H1 (cell line): ENCODE results near the gene ZNF362. TPM values are rescaled to one million over a fixed set of nuclear protein-coding genes. Genes with fewer than 3 reads are reported as not detected.

ENCODE experiments used
- CTCF ChIA-PET: fragments of 300-600 bp; sonication (Branson Sonifier 250); formaldehyde crosslinking; loops from one replicate; lab custom pipeline; 2021; ENCODE audit not compliant: partially characterized antibody; lab: Charles Lee
- POLR2A ChIA-PET: fragments of 300-600 bp; sonication (Branson Sonifier 250); formaldehyde crosslinking; loops from one replicate; lab custom pipeline; 2021; ENCODE audit warnings: inconsistent platforms; ENCODE audit not compliant: partially characterized antibody; lab: Charles Lee
- DNase-seq, 2 experiments: peaks; one replicate each; pipeline versions ENCODE4 v3.0.0 to v3.0.0-alpha.2; 2010 to 2022; ENCODE audit warnings: low spot score in 2 of 2, low read depth in 1 of 2, mixed read lengths in 1 of 2
- FAIRE-seq: peaks from 2 replicates; lab custom pipeline; 2011; peaks lifted over from hg19 to GRCh38; lab: Jason Lieb, UNC
- H2AFZ ChIP-seq: 2 replicates; pipeline ENCODE4 v1.8.1; 2012; ENCODE audit warnings: low read length, inconsistent platforms
- H2AK5ac ChIP-seq: 2 replicates; pipeline ENCODE4 v1.6.1; 2013; ENCODE audit warnings: low read depth, low read length
- H2BK120ac ChIP-seq: replicated peaks from 2 replicates; pipeline ENCODE3; 2013; ENCODE audit warnings: low read depth, low read length, inconsistent platforms
- H2BK12ac ChIP-seq: 2 replicates; pipeline ENCODE4 v1.6.1; 2013; ENCODE audit warnings: low read depth, low read length
- H2BK15ac ChIP-seq: 2 replicates; pipeline ENCODE4 v1.6.1; 2013; ENCODE audit warnings: low read length
- H2BK20ac ChIP-seq: 2 replicates; pipeline ENCODE4 v1.6.1; 2013; ENCODE audit warnings: low read length
- H2BK5ac ChIP-seq: 2 replicates; pipeline ENCODE4 v1.6.1; 2013; ENCODE audit warnings: low read depth, low read length
- H3K14ac ChIP-seq: 2 replicates; pipeline ENCODE4 v1.6.1; 2013; ENCODE audit warnings: inconsistent platforms; ENCODE audit not compliant: insufficient read length
- H3K18ac ChIP-seq: 2 replicates; pipeline ENCODE4 v1.6.1; 2013; ENCODE audit warnings: low read length; ENCODE audit errors: extremely low read depth
- H3K23ac ChIP-seq: 2 replicates; pipeline ENCODE4 v1.6.1; 2013; ENCODE audit warnings: inconsistent platforms; ENCODE audit not compliant: insufficient read length
- H3K23me2 ChIP-seq: 2 replicates; pipeline ENCODE4 v1.6.1; 2013; ENCODE audit warnings: low read depth, low read length
- H3K27ac ChIP-seq: 2 replicates; pipeline ENCODE4 v1.6.1; 2011; ENCODE audit warnings: low read depth, low read length, inconsistent platforms
- H3K27me3 ChIP-seq, 4 experiments: replicated peaks in 1 of 4; 1 replicate in 1 of 4; 2 replicates in 3 of 4; pipeline versions ENCODE4 v1.6.1 to v1.8.1; 2011 to 2013; ENCODE audit warnings: low read length in 3 of 4, mild to moderate bottlenecking in 3 of 4, inconsistent platforms in 2 of 4, mixed read lengths in 2 of 4, moderate library complexity in 1 of 4; ENCODE audit not compliant: control insufficient read depth in 3 of 4, insufficient read depth in 3 of 4; ENCODE audit errors: extremely low read depth in 1 of 4
- H3K36me3 ChIP-seq, 4 experiments: 2 replicates each; pipeline versions ENCODE4 v1.6.1 to v1.8.1; 2011 to 2013; ENCODE audit warnings: mild to moderate bottlenecking in 4 of 4, low read length in 3 of 4, moderate library complexity in 2 of 4, control low read depth in 1 of 4, inconsistent platforms in 1 of 4; ENCODE audit not compliant: insufficient read depth in 4 of 4, control insufficient read depth in 2 of 4
- H3K4ac ChIP-seq: replicated peaks from 2 replicates; pipeline ENCODE3; 2013; ENCODE audit warnings: low read length, low read depth, mixed read lengths, inconsistent platforms; ENCODE audit not compliant: insufficient read length
- H3K4me1 ChIP-seq, 4 experiments: replicated peaks in 1 of 4; 1 replicate in 1 of 4; 2 replicates in 3 of 4; pipeline versions ENCODE4 v1.6.1 to v1.8.1; 2011 to 2013; ENCODE audit warnings: low read length in 3 of 4, inconsistent platforms in 2 of 4, mixed read lengths in 1 of 4; ENCODE audit not compliant: insufficient read depth in 4 of 4, control insufficient read depth in 3 of 4
- H3K4me2 ChIP-seq, 2 experiments: 2 replicates each; pipeline versions ENCODE4 v1.6.1 to v1.8.1; 2011 to 2013; ENCODE audit warnings: low read depth in 2 of 2, low read length in 2 of 2, control low read depth in 1 of 2, inconsistent platforms in 1 of 2, mild to moderate bottlenecking in 1 of 2; ENCODE audit not compliant: insufficient read depth in 1 of 2
- H3K4me3 ChIP-seq, 4 experiments: fragments of 200-600, 300-600 bp in 1 of 4; sonication (generic), shearing (Covaris generic), sonication (Bioruptor Twin) in 1 of 4; 2 replicates each; pipeline versions ENCODE4 v1.5.1 to v1.8.1; 2011 to 2016; ENCODE audit warnings: low read length in 4 of 4, low read depth in 3 of 4, control low read depth in 2 of 4, inconsistent platforms in 2 of 4, mild to moderate bottlenecking in 2 of 4, mixed read lengths in 1 of 4, moderate library complexity in 1 of 4; ENCODE audit not compliant: insufficient read depth in 2 of 4; ENCODE audit errors: extremely low read depth in 1 of 4
- H3K56ac ChIP-seq: replicated peaks from 2 replicates; pipeline ENCODE3; 2013; ENCODE audit warnings: low read depth, mild to moderate bottlenecking, mixed read lengths, low read length, inconsistent platforms; ENCODE audit not compliant: insufficient read length
- H3K79me1 ChIP-seq: 2 replicates; pipeline ENCODE4 v1.6.1; 2013; ENCODE audit warnings: low read depth, low read length, control low read depth
- H3K79me2 ChIP-seq, 2 experiments: 2 replicates each; pipeline versions ENCODE4 v1.6.1 to v1.8.1; 2012 to 2013; ENCODE audit warnings: low read length in 2 of 2, mild to moderate bottlenecking in 2 of 2, inconsistent platforms in 1 of 2; ENCODE audit not compliant: insufficient read depth in 2 of 2, control insufficient read depth in 1 of 2
- H3K9ac ChIP-seq, 4 experiments: replicated peaks in 1 of 4; 1 replicate in 1 of 4; 2 replicates in 3 of 4; pipeline versions ENCODE4 v1.6.1 to v1.8.1; 2011 to 2013; ENCODE audit warnings: low read depth in 3 of 4, low read length in 3 of 4, control low read depth in 2 of 4, mild to moderate bottlenecking in 2 of 4, moderate library complexity in 2 of 4, inconsistent platforms in 1 of 4; ENCODE audit errors: extremely low read depth in 1 of 4
- H3K9me3 ChIP-seq, 2 experiments: 2 replicates each; pipeline versions ENCODE4 v1.6.1 to v1.8.1; 2012 to 2013; ENCODE audit warnings: mild to moderate bottlenecking in 2 of 2, moderate library complexity in 2 of 2, control low read depth in 1 of 2, inconsistent platforms in 1 of 2, low read depth in 1 of 2, low read length in 1 of 2, mixed read lengths in 1 of 2; ENCODE audit not compliant: insufficient read depth in 2 of 2
- H4K20me1 ChIP-seq, 2 experiments: replicated peaks in 1 of 2; 2 replicates each; pipeline versions ENCODE3 to v1.8.1; 2011 to 2013; ENCODE audit warnings: inconsistent platforms in 2 of 2, low read length in 2 of 2, mild to moderate bottlenecking in 1 of 2; ENCODE audit not compliant: insufficient read depth in 2 of 2, control insufficient read depth in 1 of 2
- H4K5ac ChIP-seq: 2 replicates; pipeline ENCODE4 v1.6.1; 2013; ENCODE audit warnings: low read length, low read depth, mixed read lengths, inconsistent platforms; ENCODE audit not compliant: insufficient read length
- H4K8ac ChIP-seq: 2 replicates; pipeline ENCODE4 v1.8.0; 2013; ENCODE audit warnings: mild to moderate bottlenecking, moderate library complexity, low read length, inconsistent platforms; ENCODE audit not compliant: insufficient read depth; ENCODE audit errors: extremely low read depth
- H4K91ac ChIP-seq: replicated peaks from 2 replicates; pipeline ENCODE3; 2013; ENCODE audit warnings: low read length, mixed read lengths, inconsistent platforms; ENCODE audit not compliant: insufficient read length
- CBX5 ChIP-seq: fragments of 300-800, 300-1000 bp; sonication (generic); IDR thresholded peaks from 2 replicates; pipeline ENCODE4 v1.7.1; 2016; ENCODE audit warnings: antibody characterized with exemption, low read length, low read depth
- CHD1 ChIP-seq: IDR thresholded peaks from 2 replicates; pipeline ENCODE4 v1.6.1; 2012; ENCODE audit warnings: low read depth, low read length, improper control_type of control experiment
- CTBP2 ChIP-seq: IDR thresholded peaks from 2 replicates; pipeline ENCODE4 v1.7.0; 2011; ENCODE audit warnings: borderline replicate concordance, mild to moderate bottlenecking, moderate library complexity, mixed read lengths, low read length; ENCODE audit not compliant: insufficient read depth, insufficient read length
- EP300 ChIP-seq, 2 experiments: IDR thresholded peaks; 1 replicate in 1 of 2; 2 replicates in 1 of 2; pipeline ENCODE4 v1.6.1; 2011 to 2012; ENCODE audit warnings: low read depth in 2 of 2, low read length in 2 of 2, mild to moderate bottlenecking in 2 of 2, borderline replicate concordance in 1 of 2, inconsistent platforms in 1 of 2, moderate library complexity in 1 of 2
- GABPA ChIP-seq: IDR thresholded peaks from 2 replicates; pipeline ENCODE4 v1.6.1; 2011; ENCODE audit warnings: mild to moderate bottlenecking, low read length, moderate library complexity, borderline replicate concordance; ENCODE audit not compliant: insufficient read depth
- JUN ChIP-seq: IDR thresholded peaks from 2 replicates; pipeline ENCODE4 v1.6.1; 2011; ENCODE audit warnings: low read depth, mild to moderate bottlenecking, improper control_type of control experiment, low read length
- KDM1A ChIP-seq: fragments of 200-600, 300-600 bp; sonication (generic); IDR thresholded peaks from 2 replicates; pipeline ENCODE4 v1.7.1; 2016; ENCODE audit warnings: mild to moderate bottlenecking, low read length, borderline replicate concordance
- KDM5A ChIP-seq: fragments of 200-600 bp; IDR thresholded peaks from 2 replicates; pipeline ENCODE4 v1.7.1; 2012; ENCODE audit warnings: mild to moderate bottlenecking, low read length, inconsistent platforms, mixed read lengths
- RFX5 ChIP-seq: IDR thresholded peaks from 2 replicates; pipeline ENCODE4 v1.6.1; 2011; ENCODE audit warnings: low read depth, low read length, improper control_type of control experiment, borderline replicate concordance
- SIRT6 ChIP-seq: IDR thresholded peaks from one replicate; pipeline ENCODE4 v1.7.1; 2012; ENCODE audit warnings: low read length, inconsistent platforms
- SIX5 ChIP-seq: IDR thresholded peaks from 2 replicates; pipeline ENCODE4 v1.6.1; 2011; ENCODE audit warnings: mild to moderate bottlenecking, low read depth, low read length
- SRF ChIP-seq: IDR thresholded peaks from 2 replicates; pipeline ENCODE4 v1.6.1; 2011; ENCODE audit warnings: mild to moderate bottlenecking, low read depth, low read length, moderate library complexity
- ZNF274 ChIP-seq: IDR thresholded peaks from 2 replicates; pipeline ENCODE4 v1.7.0; 2012; ENCODE audit warnings: low read length, borderline replicate concordance; ENCODE audit errors: extremely low read depth
- WGBS, 2 experiments: shearing (Covaris generic) in 1 of 2; methylation state at CpG; one replicate each; pipeline versions ENCODE4 v1.1.6 to v1.1.7; 2013 to 2015; ENCODE audit warnings: low lambda C conversion rate in 2 of 2, mixed read lengths in 2 of 2, inconsistent platforms in 1 of 2, low coverage in 1 of 2, missing lambda C conversion rate in 1 of 2; ENCODE audit not compliant: insufficient replicate concordance in 2 of 2, insufficient coverage in 1 of 2, insufficient read length in 1 of 2; ENCODE audit errors: extremely low coverage in 1 of 2, missing lambda C conversion rate in 1 of 2; 5-methylcytosine and 5-hydroxymethylcytosine counted together
- polyA plus RNA-seq, 7 experiments: library from polyadenylated mRNA; depleted of rRNA in 3 of 7; stranded (reverse) in 5 of 7; unstranded in 2 of 7; fragments of >200 nt in 5 of 7; fragments of 200-250 nt in 2 of 7; gene quantifications; 1 replicate in 5 of 7; 2 replicates in 1 of 7; 4 replicates in 1 of 7; pipeline versions ENCODE4 v1.2.1 to v1.2.3, GENCODE V29; 2011 to 2013; ENCODE audit warnings: missing spikeins in 2 of 7, mixed read lengths in 2 of 7
- total RNA-seq: library from RNA; stranded (reverse); fragmentation: NEBNext Ultra II Directional; extraction: Animal tissue kit (Norgen Biotek cat#: 25700); gene quantifications from 2 replicates; pipeline ENCODE4 v1.2.1, GENCODE V29; 2021

ZNF362 gene
- total and polyA plus RNA-seq, 2 of the 8 experiments (the other 6 are each of a cell fraction or from before 2014, with no cell fraction given): 24.2 to 27.8 TPM

GRCh38 chr1:33321178-33321577, 64.9 kb downstream of the ZNF362 start:
- Histone ChIP-seq H2BK15ac (no peak overlapping the region), H3K4me2 (no peak overlapping the region), H2BK12ac (no peak overlapping the region), H3K79me1 (no peaks in the 10 kb centered on the region), H3K9me3 (no peaks in the 10 kb centered on the region), H2BK5ac (no peak overlapping the region), H3K27ac (no peak overlapping the region), H4K20me1 (peaks cover 0 to 2% of the 10 kb centered on the region in 2 experiments), H3K4ac (no peak overlapping the region), H3K27me3 (no peaks in the 10 kb centered on the region), H3K56ac (no peak overlapping the region), H2BK20ac (no peak overlapping the region), H3K79me2 (no peaks in the 10 kb centered on the region), H2BK120ac (no peak overlapping the region), H2AK5ac (no peak overlapping the region), H3K23me2 (no peaks in the 10 kb centered on the region), H3K14ac (no peak overlapping the region), H3K23ac (no peak overlapping the region), H4K5ac (no peak overlapping the region), H3K36me3 (peaks cover 0 to 7% (median 0%) of the 10 kb centered on the region in 4 experiments; a peak in 1 of 8 replicates), H4K8ac (no peak overlapping the region; the same call in 1 of the 2 replicates), H3K18ac (no peak overlapping the region), H4K91ac (no peak overlapping the region), H3K9ac (no peak overlapping the region), H3K4me1 (no peaks in the 10 kb centered on the region), H3K4me3 (no peak overlapping the region), H2AFZ (no peak overlapping the region)
- CTCF ChIA-PET: interaction anchor here (0.7 to 3.9 kb wide), 12 partner anchors 9 to 173 kb away, joined by 3 to 32 read pairs (median 4); no protein-coding TSS in a partner anchor
- no peak for TF ChIP-seq SIRT6
- TF ChIP-seq EP300 (IDR thresholded peaks at IDR 0.05; ENCODE audit: borderline replicate concordance in 1 of 2, low read depth in 2 of 2, low read length in 2 of 2): no peak
- no peak for TF ChIP-seq CTBP2
- no peak for TF ChIP-seq SIX5
- TF ChIP-seq KDM5A: no peak
- no peak for TF ChIP-seq CHD1
- no peak for TF ChIP-seq ZNF274
- no peak for TF ChIP-seq GABPA
- TF ChIP-seq KDM1A: no peak
- no peak for TF ChIP-seq JUN
- no peak for TF ChIP-seq CBX5
- TF ChIP-seq SRF: no peak
- TF ChIP-seq RFX5: no peak
- POLR2A ChIA-PET: no interaction called here
- DNase-seq: no peak
- WGBS, 2 experiments: 88% methylated on average over 5 of the region's 5 CpGs; no CpG with 5 or more reads in 1 of the 2 experiments
- no peak for FAIRE-seq
